ENCODE measurements around the gene PAQR4.

Gene PAQR4

GRCh38 chr16:2975161-2975795 lies 6.1 kb downstream of the PAQR4 start:
- no peak for DNase-seq
- in situ Hi-C loops (cut with MboI; ENCODE audit: low pct_unique_long_range_greater_than_20kb, low sequenced_read_pairs): no loop called here

GRCh38 chr16:2976201-2976600 lies 7.1 kb downstream of the PAQR4 start:
- DNase-seq: no peak
- in situ Hi-C loops (cut with MboI; ENCODE audit: low pct_unique_long_range_greater_than_20kb, low sequenced_read_pairs): no loop called here

GRCh38 chr16:2976673-2977072 lies 7.5 kb downstream of the PAQR4 start:
- in situ Hi-C loops (cut with MboI; ENCODE audit: low pct_unique_long_range_greater_than_20kb, low sequenced_read_pairs): no loop called here
- DNase-seq: no peak

- DNase-seq: no peak
- in situ Hi-C loops (cut with MboI; ENCODE audit: low pct_unique_long_range_greater_than_20kb, low sequenced_read_pairs): no loop called here
These were observed 8.3 kb downstream of the PAQR4 start for GRCh38 chr16:2977440-2977839.

GRCh38 chr16:2979669-2980226 lies 10.6 kb downstream of the PAQR4 start:
- in situ Hi-C loops (cut with MboI; ENCODE audit: low pct_unique_long_range_greater_than_20kb, low sequenced_read_pairs): no loop called here
- peak; percentile 33 for DNase-seq

- DNase-seq: peak; percentile 92
- in situ Hi-C loops (cut with MboI; ENCODE audit: low pct_unique_long_range_greater_than_20kb, low sequenced_read_pairs): no loop called here
These were observed 11.4 kb downstream of the PAQR4 start, which contains the start of gene PKMYT1 for GRCh38 chr16:2980227-2981176. PKMYT1 (minus strand) TSS chr16:2980446; CDS start chr16:2979657, 789 bp downstream.

GRCh38 chr16:2981177-2981898 lies 12.2 kb downstream of the PAQR4 start:
- no peak for DNase-seq
- in situ Hi-C loops (cut with MboI; ENCODE audit: low pct_unique_long_range_greater_than_20kb, low sequenced_read_pairs): no loop called here

GRCh38 chr16:2981899-2982250 lies 12.7 kb downstream of the PAQR4 start:
- DNase-seq: no peak
- in situ Hi-C loops (cut with MboI; ENCODE audit: low pct_unique_long_range_greater_than_20kb, low sequenced_read_pairs): no loop called here

- DNase-seq: no peak
- in situ Hi-C loops (cut with MboI; ENCODE audit: low pct_unique_long_range_greater_than_20kb, low sequenced_read_pairs): no loop called here
These were observed 13.3 kb downstream of the PAQR4 start for GRCh38 chr16:2982402-2982801.

- in situ Hi-C loops (cut with MboI; ENCODE audit: low pct_unique_long_range_greater_than_20kb, low sequenced_read_pairs): no loop called here
- peak; percentile 93 for DNase-seq
These were observed 14.6 kb downstream of the PAQR4 start for GRCh38 chr16:2983706-2984136.

- DNase-seq: no peak
- in situ Hi-C loops (cut with MboI; ENCODE audit: low pct_unique_long_range_greater_than_20kb, low sequenced_read_pairs): no loop called here
These were observed 16.3 kb downstream of the PAQR4 start for GRCh38 chr16:2985462-2985861.

- in situ Hi-C loops (cut with MboI; ENCODE audit: low pct_unique_long_range_greater_than_20kb, low sequenced_read_pairs): no loop called here
- DNase-seq: no peak
These were observed 16.8 kb downstream of the PAQR4 start for GRCh38 chr16:2985893-2986355.

GRCh38 chr16:2986623-2987188 lies 17.6 kb downstream of the PAQR4 start:
- in situ Hi-C loops (cut with MboI; ENCODE audit: low pct_unique_long_range_greater_than_20kb, low sequenced_read_pairs): no loop called here
- DNase-seq: no peak

- DNase-seq: no peak
- in situ Hi-C loops (cut with MboI; ENCODE audit: low pct_unique_long_range_greater_than_20kb, low sequenced_read_pairs): no loop called here
These were observed 18.1 kb downstream of the PAQR4 start for GRCh38 chr16:2987286-2987685.

GRCh38 chr16:2987833-2988232 lies 18.7 kb downstream of the PAQR4 start:
- in situ Hi-C loops (cut with MboI; ENCODE audit: low pct_unique_long_range_greater_than_20kb, low sequenced_read_pairs): no loop called here
- DNase-seq: no peak

- in situ Hi-C loops (cut with MboI; ENCODE audit: low pct_unique_long_range_greater_than_20kb, low sequenced_read_pairs): no loop called here
- no peak for DNase-seq
These were observed 19.5 kb downstream of the PAQR4 start for GRCh38 chr16:2988590-2989099.

GRCh38 chr16:2990891-2991290 lies 21.7 kb downstream of the PAQR4 start:
- no peak for DNase-seq
- in situ Hi-C loops (cut with MboI; ENCODE audit: low pct_unique_long_range_greater_than_20kb, low sequenced_read_pairs): no loop called here

- DNase-seq: no peak
- in situ Hi-C loops (cut with MboI; ENCODE audit: low pct_unique_long_range_greater_than_20kb, low sequenced_read_pairs): no loop called here
These were observed 22.6 kb downstream of the PAQR4 start for GRCh38 chr16:2991566-2992261.
